HepG2 (cell line): ENCODE results near the gene TEX30. TPM values are rescaled to one million over a fixed set of nuclear protein-coding genes. Genes with fewer than 3 reads are reported as not detected.

Experiments
- EP300 ChIP-seq, 3 experiments: sonication (generic) in 1 of 3; formaldehyde crosslinking in 1 of 3; IDR thresholded peaks; 2 replicates each; pipeline versions ENCODE4 v1.5.1 to v1.6.1; 2011 to 2020; ENCODE audit warnings: low read depth in 2 of 3, low read length in 2 of 3, borderline replicate concordance in 1 of 3, improper control_type of control experiment in 1 of 3, mild to moderate bottlenecking in 1 of 3, missing genetic modification reagents in 1 of 3, moderate library complexity in 1 of 3
- NFE2 ChIP-seq: sonication (generic); formaldehyde crosslinking; IDR thresholded peaks from 2 replicates; pipeline ENCODE4 v1.4.0; 2020; ENCODE audit warnings: missing genetic modification reagents
- PPARG ChIP-seq: conservative IDR thresholded peaks from 2 replicates; pipeline ENCODE4 v1.6.1; 2016; ENCODE audit warnings: missing biosample characterization, missing genetic modification reagents
- ZBTB7A ChIP-seq: sonication (generic); formaldehyde crosslinking; IDR thresholded peaks from 2 replicates; pipeline ENCODE4 v1.8.0; 2022; ENCODE audit warnings: mild to moderate bottlenecking, missing genetic modification reagents
- ZNF318 ChIP-seq: sonication (generic); formaldehyde crosslinking; IDR thresholded peaks from 2 replicates; pipeline ENCODE4 v1.4.0; 2020; ENCODE audit warnings: mild to moderate bottlenecking, missing genetic modification reagents
- ZNF34 ChIP-seq: sonication (generic); formaldehyde crosslinking; IDR thresholded peaks from 2 replicates; pipeline ENCODE4 v1.4.0; 2020; ENCODE audit warnings: mild to moderate bottlenecking, missing genetic modification reagents, borderline replicate concordance
- ZNF691 ChIP-seq: sonication (generic); formaldehyde crosslinking; IDR thresholded peaks from 2 replicates; pipeline ENCODE4 v1.4.0; 2020; ENCODE audit warnings: missing genetic modification reagents, low read depth, mild to moderate bottlenecking, borderline replicate concordance
- polyA plus RNA-seq, 8 experiments: library from polyadenylated mRNA; depleted of rRNA in 3 of 8; stranded (reverse) in 7 of 8; unstranded in 1 of 8; fragments of >200 nt; fragmentation: Illumina TruSeq in 4 of 8; extraction: Trizol in 4 of 8; gene quantifications; 2 replicates each; pipeline versions ENCODE4 v1.2.1 to v1.2.3, GENCODE V29; 2011 to 2016; ENCODE audit warnings: low read depth in 4 of 8, missing spikeins in 1 of 8, mixed read lengths in 1 of 8; ENCODE audit not compliant: insufficient read depth in 1 of 8
- total RNA-seq, 5 experiments: library from RNA; depleted of rRNA; stranded (reverse); fragments of >200 nt; fragmentation: Illumina TruSeq; extraction: Trizol; gene quantifications; 2 replicates each; pipeline ENCODE4 v1.2.3, GENCODE V29; 2016; ENCODE audit warnings: low read depth in 1 of 5
- TF ChIP-seq, protein P1 (sequence below): sonication (generic); formaldehyde crosslinking; IDR thresholded peaks from 2 replicates; pipeline ENCODE4 v1.5.0; 2020; ENCODE audit warnings: mild to moderate bottlenecking, missing genetic modification reagents
- TF ChIP-seq, protein P2 (sequence below): sonication (generic); formaldehyde crosslinking; IDR thresholded peaks from 2 replicates; pipeline ENCODE4 v1.4.0; 2020; ENCODE audit warnings: mild to moderate bottlenecking, missing genetic modification reagents, borderline replicate concordance

The TEX30 gene
- total and polyA plus RNA-seq, 2 of the 13 experiments (the other 11 are each of a cell fraction or from before 2014, with no cell fraction given), result 0.60 to 1.2 TPM

GRCh38 chr13:102770435-102770834 lies 3.2 kb downstream of the TEX30 start (continued):
- no peak for TF ChIP-seq ZNF691 (CRISPR knock-in tag)
- TF ChIP-seq, protein P1, sequence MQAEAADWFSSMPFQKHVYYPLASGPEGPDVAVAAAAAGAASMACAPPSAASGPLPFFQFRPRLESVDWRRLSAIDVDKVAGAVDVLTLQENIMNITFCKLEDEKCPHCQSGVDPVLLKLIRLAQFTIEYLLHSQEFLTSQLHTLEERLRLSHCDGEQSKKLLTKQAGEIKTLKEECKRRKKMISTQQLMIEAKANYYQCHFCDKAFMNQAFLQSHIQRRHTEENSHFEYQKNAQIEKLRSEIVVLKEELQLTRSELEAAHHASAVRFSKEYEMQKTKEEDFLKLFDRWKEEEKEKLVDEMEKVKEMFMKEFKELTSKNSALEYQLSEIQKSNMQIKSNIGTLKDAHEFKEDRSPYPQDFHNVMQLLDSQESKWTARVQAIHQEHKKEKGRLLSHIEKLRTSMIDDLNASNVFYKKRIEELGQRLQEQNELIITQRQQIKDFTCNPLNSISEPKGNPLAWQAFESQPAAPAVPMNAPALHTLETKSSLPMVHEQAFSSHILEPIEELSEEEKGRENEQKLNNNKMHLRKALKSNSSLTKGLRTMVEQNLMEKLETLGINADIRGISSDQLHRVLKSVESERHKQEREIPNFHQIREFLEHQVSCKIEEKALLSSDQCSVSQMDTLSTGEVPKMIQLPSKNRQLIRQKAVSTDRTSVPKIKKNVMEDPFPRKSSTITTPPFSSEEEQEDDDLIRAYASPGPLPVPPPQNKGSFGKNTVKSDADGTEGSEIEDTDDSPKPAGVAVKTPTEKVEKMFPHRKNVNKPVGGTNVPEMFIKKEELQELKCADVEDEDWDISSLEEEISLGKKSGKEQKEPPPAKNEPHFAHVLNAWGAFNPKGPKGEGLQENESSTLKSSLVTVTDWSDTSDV (CRISPR knock-in tag), result no peak
- TF ChIP-seq NFE2, result no peak
- peak; percentile 64 for TF ChIP-seq PPARG (CRISPR knock-in tag)
- TF ChIP-seq EP300 (IDR thresholded peaks at IDR 0.05; ENCODE audit: low read depth in 2 of 2, low read length in 2 of 2), result peak in 1 of 2 experiments; percentile 38; a peak in 2 of 4 replicates
- no peak for TF ChIP-seq EP300 (CRISPR knock-in tag; IDR thresholded peaks at IDR 0.05; ENCODE audit: borderline replicate concordance)
- TF ChIP-seq, protein P2, sequence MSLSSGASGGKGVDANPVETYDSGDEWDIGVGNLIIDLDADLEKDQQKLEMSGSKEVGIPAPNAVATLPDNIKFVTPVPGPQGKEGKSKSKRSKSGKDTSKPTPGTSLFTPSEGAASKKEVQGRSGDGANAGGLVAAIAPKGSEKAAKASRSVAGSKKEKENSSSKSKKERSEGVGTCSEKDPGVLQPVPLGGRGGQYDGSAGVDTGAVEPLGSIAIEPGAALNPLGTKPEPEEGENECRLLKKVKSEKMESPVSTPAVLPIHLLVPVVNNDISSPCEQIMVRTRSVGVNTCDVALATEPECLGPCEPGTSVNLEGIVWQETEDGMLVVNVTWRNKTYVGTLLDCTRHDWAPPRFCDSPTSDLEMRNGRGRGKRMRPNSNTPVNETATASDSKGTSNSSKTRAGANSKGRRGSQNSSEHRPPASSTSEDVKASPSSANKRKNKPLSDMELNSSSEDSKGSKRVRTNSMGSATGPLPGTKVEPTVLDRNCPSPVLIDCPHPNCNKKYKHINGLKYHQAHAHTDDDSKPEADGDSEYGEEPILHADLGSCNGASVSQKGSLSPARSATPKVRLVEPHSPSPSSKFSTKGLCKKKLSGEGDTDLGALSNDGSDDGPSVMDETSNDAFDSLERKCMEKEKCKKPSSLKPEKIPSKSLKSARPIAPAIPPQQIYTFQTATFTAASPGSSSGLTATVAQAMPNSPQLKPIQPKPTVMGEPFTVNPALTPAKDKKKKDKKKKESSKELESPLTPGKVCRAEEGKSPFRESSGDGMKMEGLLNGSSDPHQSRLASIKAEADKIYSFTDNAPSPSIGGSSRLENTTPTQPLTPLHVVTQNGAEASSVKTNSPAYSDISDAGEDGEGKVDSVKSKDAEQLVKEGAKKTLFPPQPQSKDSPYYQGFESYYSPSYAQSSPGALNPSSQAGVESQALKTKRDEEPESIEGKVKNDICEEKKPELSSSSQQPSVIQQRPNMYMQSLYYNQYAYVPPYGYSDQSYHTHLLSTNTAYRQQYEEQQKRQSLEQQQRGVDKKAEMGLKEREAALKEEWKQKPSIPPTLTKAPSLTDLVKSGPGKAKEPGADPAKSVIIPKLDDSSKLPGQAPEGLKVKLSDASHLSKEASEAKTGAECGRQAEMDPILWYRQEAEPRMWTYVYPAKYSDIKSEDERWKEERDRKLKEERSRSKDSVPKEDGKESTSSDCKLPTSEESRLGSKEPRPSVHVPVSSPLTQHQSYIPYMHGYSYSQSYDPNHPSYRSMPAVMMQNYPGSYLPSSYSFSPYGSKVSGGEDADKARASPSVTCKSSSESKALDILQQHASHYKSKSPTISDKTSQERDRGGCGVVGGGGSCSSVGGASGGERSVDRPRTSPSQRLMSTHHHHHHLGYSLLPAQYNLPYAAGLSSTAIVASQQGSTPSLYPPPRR (CRISPR knock-in tag), result peak; percentile 37; the same call in 1 of the 2 replicates
- TF ChIP-seq ZBTB7A, result no peak
- no peak for TF ChIP-seq ZNF318
- TF ChIP-seq ZNF34 (CRISPR knock-in tag), result no peak
